HG02759 (cell line): ENCODE data around the gene GRIA2.
"Not testable (repeated sequence)": the region's sequence is repeated elsewhere in the genome, so short reads cannot be mapped to it uniquely, and the experiment has no call there.

Experiments used
- ATAC-seq: cut with Tn5 transposase; IDR thresholded peaks from one replicate; pipeline ENCODE4 v1.9.1; 2021; ENCODE audit warnings: mild to moderate bottlenecking, moderate library complexity; ENCODE audit not compliant: unreplicated experiment

Gene GRIA2

DNA sequence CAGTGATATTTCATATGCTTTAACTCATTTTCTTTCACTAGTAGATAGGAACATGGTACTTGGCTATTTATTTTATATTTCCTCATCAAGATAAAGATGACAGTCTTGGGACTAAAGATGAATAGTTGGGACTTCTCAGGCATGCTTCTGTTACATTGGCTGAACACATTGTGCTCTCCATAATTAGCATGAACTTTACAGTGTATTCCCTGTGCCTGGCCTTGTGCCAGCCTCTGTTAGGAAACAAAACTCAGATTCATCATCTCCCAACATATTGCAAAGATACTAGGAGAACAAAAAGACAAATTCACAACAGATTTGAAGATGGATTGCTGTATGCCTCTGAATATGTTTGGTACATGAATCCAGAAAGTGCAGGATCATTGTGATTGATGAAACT lies 26.4 kb downstream of the GRIA2 start:
- ATAC-seq: no peak

DNA sequence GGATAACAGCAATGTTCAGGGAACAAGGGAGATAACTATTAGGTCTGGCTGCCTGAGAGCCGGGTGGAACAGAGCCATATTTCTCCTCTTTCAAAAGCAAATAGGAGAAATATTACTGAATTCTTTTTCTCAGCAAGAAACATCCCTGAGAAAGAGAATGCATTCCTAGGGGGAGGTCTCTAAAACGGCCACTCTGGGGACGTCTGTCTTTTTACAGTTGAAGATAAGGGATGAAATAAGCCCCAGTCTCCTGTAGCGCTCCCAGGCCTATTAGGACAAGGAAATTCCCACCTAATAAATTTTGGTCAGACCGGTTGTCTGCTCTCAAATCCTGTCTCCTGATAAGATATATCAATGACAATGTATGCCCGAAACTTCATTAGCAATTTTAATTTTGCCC lies 37.6 kb downstream of the GRIA2 start:
- not testable (repeated sequence) for ATAC-seq

- ATAC-seq: no peak
Observed at GRCh38 chr4:157265281-157265680, 44.8 kb downstream of the GRIA2 start.

DNA sequence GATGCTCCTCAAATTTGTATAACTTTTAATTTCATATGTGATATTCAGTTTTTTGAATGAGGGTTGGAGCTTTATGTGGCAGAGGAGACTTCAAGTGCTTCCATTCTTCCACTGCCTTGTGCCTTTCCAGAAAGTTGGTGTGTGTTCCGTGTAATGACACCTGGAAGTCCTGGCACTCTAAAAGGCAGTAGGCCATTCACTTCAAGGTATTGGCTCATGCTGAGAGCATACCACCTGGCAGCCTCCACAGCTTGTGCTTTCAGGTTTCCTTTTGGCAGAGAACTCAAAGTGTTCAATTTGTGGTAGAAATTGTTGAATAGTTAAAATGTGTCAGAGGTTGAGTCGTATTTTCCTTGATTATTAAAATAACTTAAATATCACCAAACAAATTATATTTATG lies 49.6 kb downstream of the GRIA2 start:
- no peak for ATAC-seq

- no peak for ATAC-seq
Observed at GRCh38 chr4:157270552-157270951, 50.0 kb downstream of the GRIA2 start.

DNA sequence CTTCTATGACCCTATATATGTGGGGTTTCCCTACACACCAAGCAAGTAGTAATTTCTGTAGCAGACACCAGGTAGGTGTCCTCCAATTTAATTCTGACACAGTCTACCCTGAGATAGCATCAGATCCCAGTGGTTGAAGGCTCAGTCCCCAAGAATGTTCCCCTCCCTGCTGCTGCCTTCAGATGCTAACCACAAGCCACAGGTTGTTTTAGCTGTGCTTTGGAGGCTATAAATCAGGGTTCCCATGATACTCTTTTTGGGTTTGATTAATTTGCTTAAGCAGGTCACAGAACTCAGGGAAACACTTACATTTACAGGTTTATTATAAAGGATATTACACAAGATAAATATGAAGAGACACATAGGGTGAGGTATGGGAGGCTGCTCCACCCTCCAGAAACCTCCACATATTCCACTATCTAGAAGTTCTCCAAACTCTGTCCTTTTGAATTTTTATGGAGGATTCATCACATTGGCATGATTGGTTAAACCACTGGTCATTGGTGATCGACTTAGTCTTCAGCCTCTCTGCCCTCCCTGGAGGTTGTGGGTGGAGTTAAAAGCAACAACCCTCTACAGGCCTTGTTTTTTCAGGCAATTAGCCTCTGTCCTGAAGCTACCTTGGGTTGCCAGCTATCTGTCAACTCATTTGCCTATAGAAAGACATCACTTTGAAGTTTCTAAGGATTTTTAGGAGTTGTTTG lies 50.8 kb downstream of the GRIA2 start:
- no peak for ATAC-seq

- no peak for ATAC-seq
Observed at GRCh38 chr4:157280673-157281072, 60.1 kb downstream of the GRIA2 start.

- ATAC-seq: no peak
Observed at GRCh38 chr4:157282019-157282418, 61.5 kb downstream of the GRIA2 start.

GRCh38 chr4:157287445-157287844 lies 66.9 kb downstream of the GRIA2 start:
- no peak for ATAC-seq

DNA sequence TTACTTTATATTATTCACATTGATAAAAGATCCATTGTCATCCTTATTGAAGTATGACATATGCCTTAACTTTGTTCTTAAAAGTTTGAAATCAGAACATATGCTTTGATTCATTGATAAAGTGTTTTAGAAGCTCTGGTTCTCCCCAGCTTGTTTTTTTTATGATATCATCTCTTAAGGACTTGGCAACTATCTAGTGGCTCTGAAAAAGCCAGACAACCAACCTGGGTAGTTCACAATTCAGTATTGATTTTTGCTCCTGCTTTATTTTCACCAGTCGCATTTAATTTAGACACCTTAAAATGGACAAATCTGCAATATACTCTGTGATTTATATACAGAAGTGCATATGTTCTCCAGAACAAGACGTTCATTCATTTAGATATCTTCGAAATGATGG lies 70.1 kb downstream of the GRIA2 start:
- no peak for ATAC-seq

GRCh38 chr4:157291071-157291470 lies 70.5 kb downstream of the GRIA2 start:
- ATAC-seq: no peak

DNA sequence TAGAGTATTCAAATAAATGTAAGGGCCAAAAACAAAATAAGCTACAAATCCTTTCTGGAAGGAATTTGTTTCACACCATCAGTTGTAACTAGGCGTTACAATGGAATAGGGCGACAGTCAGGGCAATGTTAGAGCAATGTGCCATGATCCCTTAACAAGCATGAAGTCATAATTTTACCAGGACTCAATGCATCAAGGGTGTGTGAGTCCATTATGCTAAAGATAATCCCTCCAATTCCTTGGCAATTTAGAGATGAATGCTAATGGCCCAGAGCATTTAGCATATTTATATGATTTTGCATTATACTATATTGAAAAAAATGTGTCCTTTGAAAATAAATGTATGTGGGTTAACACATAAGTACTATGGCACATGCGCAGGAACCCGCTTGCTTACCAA lies 73.1 kb downstream of the GRIA2 start:
- no peak for ATAC-seq

- ATAC-seq: no peak
Observed at GRCh38 chr4:157294575-157294974, 74.0 kb downstream of the GRIA2 start.

GRCh38 chr4:157300701-157301100 lies 80.2 kb downstream of the GRIA2 start:
- ATAC-seq: no peak

- ATAC-seq: no peak
Observed at GRCh38 chr4:157303471-157303960, 83.0 kb downstream of the GRIA2 start.

DNA sequence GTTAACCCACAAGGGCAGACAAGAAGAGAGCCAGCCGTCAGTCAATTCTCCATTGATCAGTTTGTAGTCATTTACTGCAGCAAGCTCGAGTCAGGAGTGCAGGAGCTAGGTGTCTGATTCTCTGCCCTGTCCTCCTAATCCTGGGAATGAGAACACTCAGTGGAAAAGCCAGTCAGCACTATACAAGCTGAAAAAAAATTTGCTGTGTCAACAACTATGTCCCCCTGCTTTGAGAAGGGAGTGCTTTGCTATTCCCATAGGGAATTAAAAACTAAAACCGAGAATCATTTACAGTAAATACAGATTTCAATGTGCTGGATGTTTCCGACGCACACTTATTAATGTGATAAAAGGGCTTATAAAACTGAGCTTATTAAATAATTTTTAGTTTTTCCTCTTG lies 84.2 kb downstream of the GRIA2 start:
- ATAC-seq: no peak

DNA sequence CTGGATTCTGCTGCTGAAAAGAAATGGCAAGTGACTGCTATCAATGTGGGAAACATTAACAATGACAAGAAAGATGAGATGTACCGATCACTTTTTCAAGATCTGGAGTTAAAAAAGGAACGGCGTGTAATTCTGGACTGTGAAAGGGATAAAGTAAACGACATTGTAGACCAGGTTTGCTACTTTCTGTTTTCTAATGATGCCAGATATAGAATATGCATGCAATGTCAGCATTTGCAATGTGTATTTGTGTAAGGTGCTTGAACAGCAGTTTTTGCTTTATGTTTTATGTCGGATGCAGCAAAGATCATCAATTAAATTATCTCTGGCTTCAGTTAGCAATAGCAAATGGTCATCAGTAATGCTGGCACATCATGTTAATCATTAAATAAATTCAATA lies 92.2 kb downstream of the GRIA2 start:
- ATAC-seq: no peak

GRCh38 chr4:157314906-157315305 lies 94.4 kb downstream of the GRIA2 start:
- no peak for ATAC-seq

DNA sequence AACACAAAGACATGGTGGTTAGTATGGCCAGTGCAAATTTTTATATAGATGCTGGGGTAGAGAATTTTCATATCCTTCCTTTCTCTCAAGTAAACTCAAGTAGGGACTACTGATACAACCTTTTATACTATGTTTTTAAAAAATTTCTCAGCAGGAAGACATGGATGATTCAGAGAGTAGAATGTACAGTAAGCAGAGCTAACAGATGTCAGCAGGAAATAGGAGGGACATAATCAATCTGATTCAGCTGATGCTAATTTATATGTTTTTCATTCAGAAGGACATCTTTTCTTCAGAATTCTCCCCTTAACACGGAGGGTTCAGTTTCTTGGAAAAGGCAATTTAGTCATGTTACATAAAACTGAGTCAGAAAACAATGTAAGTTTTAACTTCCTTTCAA lies 95.4 kb downstream of the GRIA2 start:
- no peak for ATAC-seq

GRCh38 chr4:157320092-157320491 lies 99.6 kb downstream of the GRIA2 start:
- ATAC-seq: no peak

DNA sequence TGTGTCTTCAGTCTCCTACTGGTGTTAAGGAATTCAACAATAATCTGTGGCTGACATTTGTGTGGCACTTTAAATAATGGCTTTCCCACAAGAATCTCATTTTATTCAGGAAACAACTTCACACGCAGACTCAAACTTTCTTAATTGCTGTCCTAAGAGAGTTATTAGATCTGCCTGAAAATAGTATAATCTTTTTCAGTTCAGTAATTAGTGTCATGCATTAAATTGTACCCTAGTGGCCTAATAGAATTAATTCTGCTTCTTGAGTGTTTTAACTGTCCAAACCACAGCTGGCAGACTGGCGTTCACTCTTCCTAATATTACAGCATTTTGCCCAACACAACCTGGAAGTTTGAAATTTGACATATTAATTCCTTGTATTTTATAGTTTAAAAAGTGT lies 107.1 kb downstream of the GRIA2 start:
- no peak for ATAC-seq

DNA sequence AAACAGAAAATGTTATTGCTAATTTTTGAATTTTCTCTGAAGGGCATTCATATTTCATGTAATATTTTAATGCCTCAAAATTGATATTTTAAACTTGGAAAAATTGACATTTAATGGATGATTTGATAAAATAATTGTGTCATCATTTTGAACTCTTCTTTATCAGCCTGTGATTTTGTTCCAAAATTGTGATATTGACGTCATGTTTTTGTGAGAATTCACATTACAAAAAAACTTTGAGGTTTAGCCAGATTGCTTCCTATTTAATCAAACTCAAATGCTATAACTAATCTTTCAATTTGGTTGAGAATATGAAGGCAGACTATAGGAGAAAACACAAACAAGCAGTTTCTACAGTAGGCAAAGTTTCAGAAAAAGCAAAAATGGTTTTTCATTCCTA lies 137.4 kb downstream of the GRIA2 start:
- ATAC-seq: no peak

- ATAC-seq: no peak
Observed at GRCh38 chr4:157358439-157358838, 137.9 kb downstream of the GRIA2 start.
